ENCODE data around the gene PTCD3. TPM values are rescaled to one million over a fixed set of nuclear protein-coding genes. Genes with fewer than 3 reads are reported as not detected.

Gene PTCD3
- total RNA-seq, 6 experiments from 2014 or later = 59.5 to 75.4 (median 69.3) TPM

DNA sequence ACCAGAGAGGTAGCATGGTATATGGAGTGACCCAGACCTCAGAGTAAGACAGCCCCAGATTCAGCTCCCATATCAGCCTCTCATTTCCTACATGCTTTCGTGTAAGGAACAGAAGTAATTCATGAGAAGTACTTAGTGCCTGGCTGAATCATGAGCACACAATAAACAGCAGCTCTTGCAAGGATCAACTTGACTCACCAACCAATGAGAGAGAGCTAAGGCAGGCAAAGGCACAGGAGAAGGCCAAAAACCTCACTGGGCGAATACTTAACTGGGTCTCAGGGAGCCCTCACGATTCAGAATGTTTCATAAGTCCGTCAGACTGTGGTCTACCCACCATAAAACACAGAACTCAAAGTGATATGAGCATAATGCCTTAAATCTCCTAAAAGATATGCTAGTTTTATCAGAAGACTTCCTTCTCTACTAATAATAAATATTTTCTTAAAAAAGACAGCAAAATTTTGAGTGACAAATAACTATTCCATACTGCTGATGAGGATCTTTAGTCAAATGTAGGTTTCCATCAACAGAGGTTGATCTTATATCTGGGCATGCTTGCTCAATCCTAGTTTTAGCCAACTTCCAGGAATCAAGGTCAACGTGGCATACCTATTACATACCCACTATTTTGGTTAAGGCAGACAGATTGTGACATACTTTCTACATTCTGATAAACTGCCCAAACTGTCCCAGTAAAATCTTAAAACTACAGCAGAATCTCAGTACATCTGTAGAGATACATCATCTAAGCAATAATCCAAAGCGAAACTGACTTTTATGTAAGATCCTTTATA, 54.3 kb downstream of the PTCD3 start:
- Mint-ChIP-seq H3K27me3 (ENCODE audit: insufficient read depth) (no peaks in the 10 kb centered on the region), H3K4me3 (no peak overlapping the region), H3K36me3 (ENCODE audit: low read depth) (peaks cover 17% of the 10 kb centered on the region), H3K4me1 (ENCODE audit: low read depth) (no peaks in the 10 kb centered on the region), H3K9me3 (no peaks in the 10 kb centered on the region), H3K27ac (no peak overlapping the region)
- DNase-seq = no peak
- no peak for TF ChIP-seq CTCF (IDR thresholded peaks at IDR 0.05)

DNA sequence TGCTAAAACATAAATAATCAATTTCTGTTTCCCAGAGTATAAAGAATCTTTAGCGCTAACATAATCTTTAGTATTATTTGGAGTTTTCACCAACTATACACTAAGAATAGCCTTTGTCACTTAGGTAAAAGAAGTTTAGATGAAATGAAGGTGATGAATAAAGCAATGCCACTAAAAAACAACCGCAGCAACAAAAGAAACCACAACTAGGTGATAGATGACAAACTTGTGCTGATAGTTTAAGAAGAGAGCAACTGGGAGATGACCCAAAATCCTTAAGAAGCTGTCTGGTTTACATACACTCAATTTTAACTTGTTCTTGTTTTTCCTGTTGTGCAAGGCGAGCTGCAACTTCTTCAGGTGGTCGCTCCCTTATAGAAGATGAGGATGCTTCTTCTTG, 64.4 kb downstream of the PTCD3 start:
- no peak for TF ChIP-seq CTCF (IDR thresholded peaks at IDR 0.05)
- H3K9me3 Mint-ChIP-seq = no peaks in the 10 kb centered on the region
- no peak overlapping the region for H3K4me3 Mint-ChIP-seq
- H3K27ac Mint-ChIP-seq = no peak overlapping the region
- peaks cover 14% of the 10 kb centered on the region for H3K4me1 Mint-ChIP-seq (ENCODE audit: low read depth)
- no peaks in the 10 kb centered on the region for H3K27me3 Mint-ChIP-seq (ENCODE audit: insufficient read depth)
- peaks cover 24% of the 10 kb centered on the region for H3K36me3 Mint-ChIP-seq (ENCODE audit: low read depth)
- DNase-seq = no peak

- Mint-ChIP-seq H3K4me3 (no peak overlapping the region), H3K4me1 (ENCODE audit: low read depth) (peaks cover 22% of the 10 kb centered on the region), H3K27ac (no peak overlapping the region), H3K36me3 (ENCODE audit: low read depth) (peaks cover 22% of the 10 kb centered on the region), H3K27me3 (ENCODE audit: insufficient read depth) (no peaks in the 10 kb centered on the region), H3K9me3 (no peaks in the 10 kb centered on the region)
- no peak for DNase-seq
- no peak for TF ChIP-seq CTCF (IDR thresholded peaks at IDR 0.05)
These were observed 65.3 kb downstream of the PTCD3 start for GRCh38 chr2:86171295-86171694.

GRCh38 chr2:86172610-86173009, 66.6 kb downstream of the PTCD3 start:
- peaks cover 19% of the 10 kb centered on the region for H3K36me3 Mint-ChIP-seq (ENCODE audit: low read depth)
- H3K4me1 Mint-ChIP-seq (ENCODE audit: low read depth) = peaks cover 31% of the 10 kb centered on the region
- H3K27ac Mint-ChIP-seq = no peak overlapping the region
- DNase-seq = no peak
- H3K4me3 Mint-ChIP-seq = no peak overlapping the region
- no peak for TF ChIP-seq CTCF (IDR thresholded peaks at IDR 0.05)
- H3K27me3 Mint-ChIP-seq (ENCODE audit: insufficient read depth) = no peaks in the 10 kb centered on the region
- H3K9me3 Mint-ChIP-seq = no peaks in the 10 kb centered on the region

GRCh38 chr2:86174445-86174844, 68.4 kb downstream of the PTCD3 start:
- no peak for DNase-seq
- Mint-ChIP-seq H3K27ac (no peak overlapping the region), H3K36me3 (ENCODE audit: low read depth) (peaks cover 10% of the 10 kb centered on the region), H3K27me3 (ENCODE audit: insufficient read depth) (no peaks in the 10 kb centered on the region), H3K9me3 (no peaks in the 10 kb centered on the region), H3K4me3 (no peak overlapping the region), H3K4me1 (ENCODE audit: low read depth) (peaks cover 31% of the 10 kb centered on the region)
- no peak for TF ChIP-seq CTCF (IDR thresholded peaks at IDR 0.05)

Measured in HFFc6 (cell line).